Liver (tissue), 9 donors: ENCODE data around the gene CDH13. TPM values are rescaled to one million over a fixed set of nuclear protein-coding genes. Genes with fewer than 3 reads are reported as not detected.

Experiments
- DNase-seq: peaks from one replicate; pipeline ENCODE4 v3.0.0-alpha.2; 2017; ENCODE audit warnings: low spot score
- H3K27ac ChIP-seq, 2 donors: one replicate each; pipeline ENCODE4 v1.7.0; 2013; ENCODE audit warnings: inconsistent platforms in 2 of 2, low read length in 2 of 2, control low read depth in 1 of 2, low read depth in 1 of 2, mild to moderate bottlenecking in 1 of 2
- H3K27me3 ChIP-seq, 4 donors: one replicate each; pipeline versions ENCODE4 v1.6.1 to v1.7.0; 2013; ENCODE audit warnings: low read length in 3 of 4, inconsistent platforms in 1 of 4, mild to moderate bottlenecking in 1 of 4, moderate library complexity in 1 of 4; ENCODE audit not compliant: control insufficient read depth in 4 of 4, insufficient read depth in 4 of 4
- H3K36me3 ChIP-seq, 4 donors: one replicate each; pipeline versions ENCODE4 v1.6.1 to v1.7.0; 2013; ENCODE audit warnings: low read length in 3 of 4, mild to moderate bottlenecking in 3 of 4, low read depth in 1 of 4, moderate library complexity in 1 of 4; ENCODE audit not compliant: control insufficient read depth in 4 of 4, insufficient read depth in 3 of 4
- H3K4me1 ChIP-seq, 4 donors: one replicate each; pipeline versions ENCODE4 v1.6.1 to v1.7.0; 2013; ENCODE audit warnings: low read length in 3 of 4, mild to moderate bottlenecking in 3 of 4, moderate library complexity in 1 of 4; ENCODE audit not compliant: control insufficient read depth in 4 of 4, insufficient read depth in 4 of 4
- H3K4me3 ChIP-seq, 3 donors: one replicate each; pipeline versions ENCODE4 v1.6.1 to v1.7.0; 2013; ENCODE audit warnings: low read length in 3 of 3, control low read depth in 1 of 3, low read depth in 1 of 3, mild to moderate bottlenecking in 1 of 3
- H3K9ac ChIP-seq, 2 donors: one replicate each; pipeline ENCODE4 v1.7.0; 2013; ENCODE audit warnings: low read length in 2 of 2, mild to moderate bottlenecking in 2 of 2, moderate library complexity in 2 of 2, control low read depth in 1 of 2, low read depth in 1 of 2
- H3K9me3 ChIP-seq, 4 donors: one replicate each; pipeline versions ENCODE4 v1.6.1 to v1.7.0; 2013; ENCODE audit warnings: low read length in 3 of 4; ENCODE audit not compliant: control insufficient read depth in 4 of 4
- EGR1 ChIP-seq, 2 donors: IDR thresholded peaks; 2 replicates each; pipeline ENCODE4 v1.6.1; 2016 to 2018; ENCODE audit warnings: antibody characterized with exemption in 2 of 2, low read depth in 2 of 2
- FOXA2 ChIP-seq: IDR thresholded peaks from 2 replicates; pipeline ENCODE4 v1.6.1; 2016; ENCODE audit warnings: antibody characterized with exemption
- GABPA ChIP-seq, 2 donors: IDR thresholded peaks in 1 of 2; conservative IDR thresholded peaks in 1 of 2; 2 replicates each; pipeline ENCODE4 v1.6.1; 2016; ENCODE audit warnings: antibody characterized with exemption in 2 of 2, mild to moderate bottlenecking in 1 of 2, moderate library complexity in 1 of 2
- HNF4A ChIP-seq, 2 donors: conservative IDR thresholded peaks; 2 replicates each; pipeline ENCODE4 v1.6.1; 2016; ENCODE audit warnings: antibody characterized with exemption in 2 of 2, mild to moderate bottlenecking in 2 of 2
- HNF4G ChIP-seq: IDR thresholded peaks from 2 replicates; pipeline ENCODE4 v1.6.1; 2016; ENCODE audit warnings: antibody characterized with exemption
- JUND ChIP-seq, 2 donors: IDR thresholded peaks; 2 replicates each; pipeline ENCODE4 v1.6.1; 2016; ENCODE audit warnings: antibody characterized with exemption in 2 of 2
- NR2F2 ChIP-seq: IDR thresholded peaks from 2 replicates; pipeline ENCODE4 v1.6.1; 2016; ENCODE audit warnings: antibody characterized with exemption
- RXRA ChIP-seq, 2 donors: IDR thresholded peaks; 2 replicates each; pipeline ENCODE4 v1.6.1; 2017 to 2018; ENCODE audit warnings: antibody characterized with exemption in 2 of 2, mild to moderate bottlenecking in 1 of 2
- TAF1 ChIP-seq: conservative IDR thresholded peaks from 2 replicates; pipeline ENCODE4 v1.6.1; 2016; ENCODE audit warnings: antibody characterized with exemption, mild to moderate bottlenecking
- YY1 ChIP-seq: IDR thresholded peaks from 2 replicates; pipeline ENCODE4 v1.6.1; 2016; ENCODE audit warnings: antibody characterized with exemption, mild to moderate bottlenecking
- WGBS: extraction: QIAGEN DNeasy Blood & Tissue Kit; methylation state at CpG from one replicate; pipeline ENCODE4 v1.1.7; 2013; 5-methylcytosine and 5-hydroxymethylcytosine counted together
- polyA plus RNA-seq, 2 donors: library from polyadenylated mRNA; stranded (reverse) in 1 of 2; unstranded in 1 of 2; fragments of 200-250 nt in 1 of 2; fragments of >200 nt in 1 of 2; fragmentation: Nextera tagmentation in 1 of 2; extraction: Ambion mirVana in 1 of 2; gene quantifications; one replicate each; pipeline versions ENCODE4 v1.2.1 to v1.2.3, GENCODE V29; 2013 to 2015
- total RNA-seq, 2 donors: library from RNA; depleted of rRNA; stranded (reverse); fragments of >200 nt; gene quantifications; one replicate each; pipeline ENCODE4 v1.2.3, GENCODE V29; 2014
- TF ChIP-seq, protein P1 (sequence below): IDR thresholded peaks from 2 replicates; pipeline ENCODE4 v1.6.1; 2016; ENCODE audit warnings: antibody characterized with exemption
- TF ChIP-seq, protein P2 (sequence below): IDR thresholded peaks from 2 replicates; pipeline ENCODE4 v1.6.1; 2016; ENCODE audit warnings: antibody characterized with exemption, mild to moderate bottlenecking
- TF ChIP-seq, protein P3 (sequence below): fragments of 150-350 bp; IDR thresholded peaks from 2 replicates; pipeline ENCODE4 v1.5.1; 2017; ENCODE audit warnings: improper control_type of control experiment, low read depth, low read length; ENCODE audit not compliant: missing input control
- donor health status: healthy.
- donor health status: healthy.
- donor health status: healthy.
- donor health status: healthy.
- donor health status: healthy.

CDH13 gene
- total and polyA plus RNA-seq, 4 donors, result 0.21 to 1.5 (median 0.58) TPM

DNA sequence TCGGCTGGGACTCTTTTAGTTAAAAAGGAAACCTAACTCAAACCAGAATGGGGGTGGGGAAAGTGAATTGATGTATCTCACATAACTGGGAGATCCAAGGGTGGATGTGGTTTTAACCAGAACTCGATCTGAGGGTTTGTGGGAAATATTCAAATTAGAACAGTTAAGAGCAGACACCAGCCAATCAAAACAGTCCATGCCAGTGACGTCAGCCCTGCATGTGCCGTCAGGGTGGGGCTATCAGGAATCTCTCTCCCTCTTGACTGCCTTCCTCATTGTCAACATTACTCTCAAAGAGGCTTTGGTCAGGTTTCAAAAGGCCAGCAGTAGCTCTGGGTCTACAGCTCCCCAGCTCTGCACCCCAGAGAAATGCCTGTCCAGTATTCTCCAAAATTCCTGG, 1086.8 kb downstream of the CDH13 start:
- Histone ChIP-seq H3K4me1 (no peaks in the 10 kb centered on the region), H3K4me3 (no peak overlapping the region), H3K9me3 (no peaks in the 10 kb centered on the region), H3K36me3 (no peaks in the 10 kb centered on the region), H3K27ac (no peak overlapping the region), H3K9ac (no peak overlapping the region), H3K27me3 (no peaks in the 10 kb centered on the region)
- no peak for DNase-seq
- TF ChIP-seq, protein P1, sequence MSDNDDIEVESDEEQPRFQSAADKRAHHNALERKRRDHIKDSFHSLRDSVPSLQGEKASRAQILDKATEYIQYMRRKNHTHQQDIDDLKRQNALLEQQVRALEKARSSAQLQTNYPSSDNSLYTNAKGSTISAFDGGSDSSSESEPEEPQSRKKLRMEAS, result no peak
- 58% methylated on average over 4 of the region's 4 CpGs for WGBS

DNA sequence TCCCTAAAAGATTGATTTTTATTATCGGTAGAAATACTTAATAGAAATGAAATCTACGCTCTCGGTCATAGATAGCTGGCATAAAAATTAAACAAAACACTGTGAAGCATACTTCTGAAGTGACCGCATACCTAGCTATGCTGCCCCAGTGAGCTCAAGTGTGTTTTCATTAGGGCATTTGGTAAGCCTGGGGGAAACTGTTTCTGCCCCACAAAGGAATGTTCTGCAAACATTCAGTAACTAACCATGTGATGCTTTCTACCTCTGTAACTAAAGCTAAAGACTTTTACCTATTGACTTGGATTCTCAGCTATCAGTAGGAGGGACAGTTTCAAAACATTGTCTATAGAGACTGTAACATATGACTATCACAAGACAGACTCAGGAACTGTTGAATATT, 1087.5 kb downstream of the CDH13 start:
- no peak overlapping the region for H3K27ac ChIP-seq
- no peaks in the 10 kb centered on the region for H3K4me1 ChIP-seq
- DNase-seq, result no peak
- no peaks in the 10 kb centered on the region for H3K36me3 ChIP-seq
- TF ChIP-seq, protein P1, result no peak
- TF ChIP-seq NR2F2 (no peak), JUND (IDR thresholded peaks at IDR 0.05) (no peak), YY1 (no peak), FOXA2 (no peak), RXRA (IDR thresholded peaks at IDR 0.05) (no peak), GABPA (IDR thresholded peaks at IDR 0.05 in 1 of 2, conservative IDR thresholded peaks at IDR 0.05 in 1 of 2) (no peak), TAF1 (no peak), HNF4A (conservative IDR thresholded peaks at IDR 0.05) (no peak)
- TF ChIP-seq, protein P2, sequence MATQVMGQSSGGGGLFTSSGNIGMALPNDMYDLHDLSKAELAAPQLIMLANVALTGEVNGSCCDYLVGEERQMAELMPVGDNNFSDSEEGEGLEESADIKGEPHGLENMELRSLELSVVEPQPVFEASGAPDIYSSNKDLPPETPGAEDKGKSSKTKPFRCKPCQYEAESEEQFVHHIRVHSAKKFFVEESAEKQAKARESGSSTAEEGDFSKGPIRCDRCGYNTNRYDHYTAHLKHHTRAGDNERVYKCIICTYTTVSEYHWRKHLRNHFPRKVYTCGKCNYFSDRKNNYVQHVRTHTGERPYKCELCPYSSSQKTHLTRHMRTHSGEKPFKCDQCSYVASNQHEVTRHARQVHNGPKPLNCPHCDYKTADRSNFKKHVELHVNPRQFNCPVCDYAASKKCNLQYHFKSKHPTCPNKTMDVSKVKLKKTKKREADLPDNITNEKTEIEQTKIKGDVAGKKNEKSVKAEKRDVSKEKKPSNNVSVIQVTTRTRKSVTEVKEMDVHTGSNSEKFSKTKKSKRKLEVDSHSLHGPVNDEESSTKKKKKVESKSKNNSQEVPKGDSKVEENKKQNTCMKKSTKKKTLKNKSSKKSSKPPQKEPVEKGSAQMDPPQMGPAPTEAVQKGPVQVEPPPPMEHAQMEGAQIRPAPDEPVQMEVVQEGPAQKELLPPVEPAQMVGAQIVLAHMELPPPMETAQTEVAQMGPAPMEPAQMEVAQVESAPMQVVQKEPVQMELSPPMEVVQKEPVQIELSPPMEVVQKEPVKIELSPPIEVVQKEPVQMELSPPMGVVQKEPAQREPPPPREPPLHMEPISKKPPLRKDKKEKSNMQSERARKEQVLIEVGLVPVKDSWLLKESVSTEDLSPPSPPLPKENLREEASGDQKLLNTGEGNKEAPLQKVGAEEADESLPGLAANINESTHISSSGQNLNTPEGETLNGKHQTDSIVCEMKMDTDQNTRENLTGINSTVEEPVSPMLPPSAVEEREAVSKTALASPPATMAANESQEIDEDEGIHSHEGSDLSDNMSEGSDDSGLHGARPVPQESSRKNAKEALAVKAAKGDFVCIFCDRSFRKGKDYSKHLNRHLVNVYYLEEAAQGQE, result no peak
- TF ChIP-seq, protein P3, sequence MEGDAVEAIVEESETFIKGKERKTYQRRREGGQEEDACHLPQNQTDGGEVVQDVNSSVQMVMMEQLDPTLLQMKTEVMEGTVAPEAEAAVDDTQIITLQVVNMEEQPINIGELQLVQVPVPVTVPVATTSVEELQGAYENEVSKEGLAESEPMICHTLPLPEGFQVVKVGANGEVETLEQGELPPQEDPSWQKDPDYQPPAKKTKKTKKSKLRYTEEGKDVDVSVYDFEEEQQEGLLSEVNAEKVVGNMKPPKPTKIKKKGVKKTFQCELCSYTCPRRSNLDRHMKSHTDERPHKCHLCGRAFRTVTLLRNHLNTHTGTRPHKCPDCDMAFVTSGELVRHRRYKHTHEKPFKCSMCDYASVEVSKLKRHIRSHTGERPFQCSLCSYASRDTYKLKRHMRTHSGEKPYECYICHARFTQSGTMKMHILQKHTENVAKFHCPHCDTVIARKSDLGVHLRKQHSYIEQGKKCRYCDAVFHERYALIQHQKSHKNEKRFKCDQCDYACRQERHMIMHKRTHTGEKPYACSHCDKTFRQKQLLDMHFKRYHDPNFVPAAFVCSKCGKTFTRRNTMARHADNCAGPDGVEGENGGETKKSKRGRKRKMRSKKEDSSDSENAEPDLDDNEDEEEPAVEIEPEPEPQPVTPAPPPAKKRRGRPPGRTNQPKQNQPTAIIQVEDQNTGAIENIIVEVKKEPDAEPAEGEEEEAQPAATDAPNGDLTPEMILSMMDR, result no peak
- 89% methylated on average over 4 of the region's 4 CpGs for WGBS
- no peaks in the 10 kb centered on the region for H3K27me3 ChIP-seq
- no peak overlapping the region for H3K4me3 ChIP-seq
- no peaks in the 10 kb centered on the region for H3K9me3 ChIP-seq
- H3K9ac ChIP-seq, result no peak overlapping the region

DNA sequence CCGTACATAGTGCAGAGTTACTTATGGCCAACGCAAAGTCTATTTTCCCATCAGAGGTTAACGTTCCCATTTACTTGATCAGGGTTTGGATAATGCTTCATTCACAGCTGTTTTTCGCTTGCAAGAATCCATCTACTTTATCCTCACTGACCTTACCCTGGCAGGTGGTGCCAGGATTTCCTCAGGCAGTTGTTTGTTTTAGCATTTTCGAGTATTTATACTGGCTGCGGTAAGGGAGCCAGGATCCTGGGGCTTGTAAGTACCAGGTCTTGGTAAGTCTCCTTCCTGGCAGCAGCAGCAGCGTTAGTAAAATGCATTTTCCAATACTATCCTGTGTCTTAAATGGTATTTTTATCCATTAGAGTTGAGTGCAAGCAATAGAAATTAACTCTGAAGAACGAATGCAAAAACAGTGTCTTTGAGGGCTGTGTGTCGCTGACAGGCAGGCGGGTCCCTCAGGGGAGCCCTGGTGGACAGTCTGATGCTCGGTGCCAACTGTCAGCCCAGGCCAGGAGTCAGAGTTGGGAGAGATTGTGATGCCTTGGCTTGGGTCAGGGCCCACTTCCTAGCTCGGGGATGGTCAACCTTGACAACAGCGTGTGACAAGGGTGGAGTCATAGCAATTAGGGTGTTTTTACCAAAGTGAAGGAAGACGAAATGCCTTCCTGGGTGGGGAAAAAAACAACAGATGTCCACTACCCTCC, 1088.6 kb downstream of the CDH13 start:
- no peak for DNase-seq
- Histone ChIP-seq H3K4me1 (no peaks in the 10 kb centered on the region), H3K9ac (no peak overlapping the region), H3K27ac (no peak overlapping the region), H3K36me3 (no peaks in the 10 kb centered on the region), H3K9me3 (no peaks in the 10 kb centered on the region), H3K27me3 (no peaks in the 10 kb centered on the region), H3K4me3 (no peak overlapping the region)
- TF ChIP-seq NR2F2, result no peak
- no peak for TF ChIP-seq EGR1 (IDR thresholded peaks at IDR 0.05; ENCODE audit: low read depth in 2 of 2)
- TF ChIP-seq, protein P3, result no peak
- no peak for TF ChIP-seq HNF4G
- WGBS, result 63% methylated on average over 14 of the region's 14 CpGs
